ENCODE measurements around the gene ORAI1.

Gene ORAI1

DNA sequence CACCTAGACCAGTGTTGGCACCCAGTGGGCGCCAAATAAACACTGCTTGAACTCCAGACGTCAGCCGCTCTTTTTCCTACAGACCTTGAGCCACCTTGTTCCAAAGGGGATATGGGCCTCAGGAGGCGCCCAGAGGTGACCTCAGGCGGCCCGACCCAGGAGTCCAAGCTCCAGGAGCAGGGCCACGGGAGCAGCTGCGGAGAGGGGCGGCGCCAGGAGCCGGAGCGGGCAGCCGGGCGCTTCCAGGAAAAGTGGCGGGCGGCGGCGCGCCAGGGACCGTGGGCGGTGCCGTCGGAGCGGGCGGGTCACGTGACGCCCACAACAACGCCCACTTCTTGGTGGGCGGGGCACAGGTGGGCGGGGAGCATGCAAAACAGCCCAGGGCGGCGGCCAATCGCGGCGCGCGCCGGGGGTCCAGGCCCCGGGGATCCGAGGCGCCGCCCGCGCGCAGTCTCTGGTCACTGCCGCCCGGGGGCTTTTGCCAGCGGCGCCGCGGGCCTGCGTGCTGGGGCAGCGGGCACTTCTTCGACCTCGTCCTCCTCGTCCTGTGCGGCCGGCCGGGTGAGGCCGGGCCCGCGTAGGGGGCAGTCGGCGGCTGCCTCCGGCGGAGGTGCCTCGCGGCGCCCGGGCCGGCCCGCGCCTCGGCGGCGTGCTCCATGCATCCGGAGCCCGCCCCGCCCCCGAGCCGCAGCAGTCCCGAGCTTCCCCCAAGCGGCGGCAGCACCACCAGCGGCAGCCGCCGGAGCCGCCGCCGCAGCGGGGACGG lies at the start of gene ORAI1:
Gene ORAI1, plus strand, starts transcription at position 444 of the 766 bp plus-strand sequence.
- Histone ChIP-seq H3K27ac (ENCODE audit: low read length) (peak within 1 kb of the TSS; percentile 84), H3K27me3 (ENCODE audit: control insufficient read depth in 1 of 2, insufficient read depth in 2 of 2, low read length in 2 of 2) (no peaks in the 10 kb centered on the region), H3K4me1 (ENCODE audit: control insufficient read depth, insufficient read depth, low read length) (peaks cover 44% of the 10 kb centered on the region), H3K4me3 (ENCODE audit: low read length in 2 of 2) (peak within 1 kb of the TSS; percentile 84 to 91), H3K9me3 (ENCODE audit: control insufficient read depth in 2 of 2, low read length in 2 of 2) (no peaks in the 10 kb centered on the region), H3K36me3 (ENCODE audit: control insufficient read depth in 2 of 2, insufficient read depth in 2 of 2, low read length in 2 of 2) (peaks cover 0 to 3% of the 10 kb centered on the region in 2 donors), H3K9ac (ENCODE audit: low read length in 2 of 2) (peak within 1 kb of the TSS; percentile 76 to 78)

DNA sequence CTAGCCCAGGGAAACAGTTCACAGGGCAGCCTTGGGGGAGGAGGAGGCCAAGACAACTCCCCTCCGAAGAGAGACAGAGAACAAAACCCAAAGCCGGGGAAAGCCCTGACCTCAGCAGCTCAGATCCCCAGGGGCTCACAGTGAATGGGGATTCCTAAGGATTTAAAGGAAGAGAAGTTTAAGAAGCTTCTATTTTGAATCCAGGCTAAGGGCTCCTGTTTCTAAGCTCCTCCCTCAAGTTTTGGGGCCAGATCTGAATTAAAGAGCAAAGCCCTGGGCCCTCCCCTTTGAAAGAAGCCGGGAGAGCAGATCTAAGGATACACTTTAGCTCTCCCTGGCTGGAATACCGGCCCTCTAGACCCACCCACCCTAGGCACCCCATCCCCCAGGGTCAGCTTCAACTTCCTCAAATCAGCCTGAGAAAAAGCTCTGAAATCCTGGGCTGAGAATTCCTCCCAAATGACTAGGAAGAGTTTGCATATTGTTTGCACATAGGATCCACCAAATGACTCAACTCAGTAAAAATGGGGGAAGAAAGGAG lies 49.4 kb upstream of the ORAI1 start:
- peak overlapping the region in 1 of 2 donors; percentile 39 for H3K9ac ChIP-seq (ENCODE audit: low read length in 2 of 2)
- H3K27ac ChIP-seq (ENCODE audit: low read length): peak overlapping the region; percentile 41
- H3K4me3 ChIP-seq (ENCODE audit: low read length in 2 of 2): no peak overlapping the region
- peaks cover 9 to 14% of the 10 kb centered on the region in 2 donors for H3K36me3 ChIP-seq (ENCODE audit: control insufficient read depth in 2 of 2, insufficient read depth in 2 of 2, low read length in 2 of 2)
- H3K9me3 ChIP-seq (ENCODE audit: control insufficient read depth in 2 of 2, low read length in 2 of 2): no peaks in the 10 kb centered on the region
- peaks cover 33% of the 10 kb centered on the region for H3K4me1 ChIP-seq (ENCODE audit: control insufficient read depth, insufficient read depth, low read length)
- H3K27me3 ChIP-seq (ENCODE audit: control insufficient read depth in 1 of 2, insufficient read depth in 2 of 2, low read length in 2 of 2): no peaks in the 10 kb centered on the region

DNA sequence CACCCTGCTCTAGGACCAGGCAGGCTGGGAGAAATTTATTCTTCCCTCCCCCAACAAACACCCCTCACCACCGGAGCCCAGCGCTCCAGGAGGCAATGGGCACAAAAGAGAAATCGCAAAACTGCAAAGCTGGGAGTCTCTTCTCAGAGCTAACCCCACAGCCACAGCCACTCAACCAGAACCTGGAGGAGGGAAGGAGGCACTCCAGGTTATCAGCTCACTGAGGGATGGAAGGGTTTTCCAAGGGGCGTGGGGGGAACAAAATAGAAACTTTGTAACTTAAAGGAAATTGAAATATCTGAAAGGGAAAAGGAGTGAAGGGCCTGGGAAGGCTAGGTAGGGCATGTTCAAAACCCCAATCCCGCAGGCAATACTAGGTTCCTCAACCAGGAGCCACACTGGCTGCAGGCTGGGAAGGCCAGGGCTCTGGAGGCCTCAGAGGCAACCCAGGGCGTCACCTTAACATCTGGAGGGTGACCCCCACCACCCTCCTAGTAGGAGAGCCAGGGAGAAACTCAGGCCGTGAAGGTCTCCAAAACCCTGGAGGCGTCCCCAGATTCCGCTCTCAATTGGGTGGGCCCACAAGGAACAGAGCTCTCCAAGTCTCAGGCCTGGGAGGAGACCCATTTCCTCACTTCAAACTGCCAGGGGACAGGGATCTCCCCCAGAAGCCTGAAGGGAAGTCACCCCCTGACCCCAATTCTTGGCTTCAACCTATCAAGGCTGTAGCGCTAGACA lies 48.7 kb upstream of the ORAI1 start:
- peaks cover 9 to 14% of the 10 kb centered on the region in 2 donors for H3K36me3 ChIP-seq (ENCODE audit: control insufficient read depth in 2 of 2, insufficient read depth in 2 of 2, low read length in 2 of 2)
- H3K4me1 ChIP-seq (ENCODE audit: control insufficient read depth, insufficient read depth, low read length): peaks cover 39% of the 10 kb centered on the region
- no peaks in the 10 kb centered on the region for H3K9me3 ChIP-seq (ENCODE audit: control insufficient read depth in 2 of 2, low read length in 2 of 2)
- peak overlapping the region; percentile 64 for H3K27ac ChIP-seq (ENCODE audit: low read length)
- H3K9ac ChIP-seq (ENCODE audit: low read length in 2 of 2): peak overlapping the region; percentile 32 to 58
- H3K4me3 ChIP-seq (ENCODE audit: low read length in 2 of 2): peak overlapping the region; percentile 75 to 82
- H3K27me3 ChIP-seq (ENCODE audit: control insufficient read depth in 1 of 2, insufficient read depth in 2 of 2, low read length in 2 of 2): no peaks in the 10 kb centered on the region

DNA sequence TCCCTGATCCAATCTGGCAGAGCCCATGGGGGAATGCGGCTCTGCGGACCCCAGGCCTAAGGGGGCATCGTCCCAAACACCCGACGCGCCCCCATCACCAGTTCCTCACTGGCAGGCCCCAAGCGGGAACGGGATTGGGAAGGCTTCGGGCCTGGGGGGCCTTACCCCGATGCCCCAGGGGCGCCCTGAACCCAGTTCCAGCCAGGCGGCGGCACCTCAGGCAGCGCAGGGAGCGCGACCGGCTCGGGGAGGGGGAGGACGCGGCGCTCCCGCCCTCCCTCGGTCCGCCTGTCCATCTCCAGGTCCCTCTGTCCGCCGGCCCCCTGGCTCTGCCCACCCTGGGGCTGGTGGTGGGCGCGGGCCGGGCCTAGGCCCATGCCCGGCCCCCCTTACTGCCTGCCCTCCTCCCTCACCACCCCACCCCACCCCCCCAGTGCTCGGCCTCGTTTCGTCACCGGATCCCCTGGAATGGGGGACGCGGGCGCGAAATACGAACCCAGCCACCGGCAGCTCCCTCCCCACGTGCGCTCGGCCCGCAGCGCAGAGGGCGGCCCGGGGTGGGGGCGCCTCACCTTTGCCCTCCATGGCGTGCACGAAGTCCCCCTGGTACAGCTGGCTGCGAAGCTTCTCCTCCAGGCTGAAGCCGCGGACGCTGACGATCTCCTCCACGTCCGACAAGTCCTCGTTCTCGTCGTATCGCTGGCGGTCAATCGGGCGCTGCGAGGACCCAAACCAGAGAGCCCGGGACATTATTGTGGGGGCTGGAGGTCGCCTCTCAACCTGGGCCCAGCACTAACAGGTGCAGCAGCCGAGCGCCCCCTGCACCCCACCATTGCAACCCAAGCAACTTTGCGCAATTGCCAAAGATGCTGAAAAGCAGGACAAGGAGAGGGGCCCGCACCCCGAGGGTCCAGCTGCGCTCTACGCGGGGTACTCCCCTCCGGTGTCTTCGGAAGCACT lies 47.8 kb upstream of the ORAI1 start:
- Histone ChIP-seq H3K36me3 (ENCODE audit: control insufficient read depth in 2 of 2, insufficient read depth in 2 of 2, low read length in 2 of 2) (peaks cover 9 to 14% of the 10 kb centered on the region in 2 donors), H3K27ac (ENCODE audit: low read length) (peak overlapping the region; percentile 64), H3K9me3 (ENCODE audit: control insufficient read depth in 2 of 2, low read length in 2 of 2) (no peaks in the 10 kb centered on the region), H3K27me3 (ENCODE audit: control insufficient read depth in 1 of 2, insufficient read depth in 2 of 2, low read length in 2 of 2) (no peaks in the 10 kb centered on the region), H3K9ac (ENCODE audit: low read length in 2 of 2) (peak overlapping the region; percentile 58 to 64), H3K4me3 (ENCODE audit: low read length in 2 of 2) (peak overlapping the region; percentile 75 to 82), H3K4me1 (ENCODE audit: control insufficient read depth, insufficient read depth, low read length) (peaks cover 44% of the 10 kb centered on the region)

DNA sequence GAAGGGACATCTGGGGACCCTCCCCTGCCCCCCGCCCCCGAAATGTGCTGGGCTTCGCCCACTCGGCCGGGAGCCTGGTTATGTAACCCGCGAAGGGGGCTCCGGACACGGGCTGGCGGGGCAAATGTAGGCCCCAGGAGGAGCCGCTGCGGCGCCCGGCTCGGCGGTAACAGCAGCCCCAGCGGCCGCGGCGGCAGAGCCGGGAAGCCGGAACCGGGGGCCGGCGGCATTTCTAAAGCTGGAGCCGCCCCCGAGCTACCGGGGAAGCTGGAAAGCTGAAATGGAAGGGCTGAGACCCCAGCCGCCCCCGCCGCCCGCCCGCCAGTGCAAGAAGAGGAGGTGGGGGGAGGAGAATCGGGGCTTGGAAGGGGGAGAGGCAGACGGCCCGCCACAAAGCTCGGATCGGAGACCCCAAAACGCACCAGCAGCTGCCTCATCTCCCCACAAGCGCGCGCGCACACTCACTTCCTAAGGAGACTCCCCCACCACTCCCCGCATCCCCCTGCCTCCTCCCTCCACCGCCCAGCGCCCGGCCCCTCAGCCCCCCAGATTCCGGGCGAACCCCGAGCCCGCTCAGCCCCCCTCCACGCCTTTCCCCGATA lies 47.0 kb upstream of the ORAI1 start:
- H3K9me3 ChIP-seq (ENCODE audit: control insufficient read depth in 2 of 2, low read length in 2 of 2): no peaks in the 10 kb centered on the region
- H3K4me3 ChIP-seq (ENCODE audit: low read length in 2 of 2): peak overlapping the region; percentile 75 to 82
- peaks cover 44% of the 10 kb centered on the region for H3K4me1 ChIP-seq (ENCODE audit: control insufficient read depth, insufficient read depth, low read length)
- H3K36me3 ChIP-seq (ENCODE audit: control insufficient read depth in 2 of 2, insufficient read depth in 2 of 2, low read length in 2 of 2): peaks cover 5 to 9% of the 10 kb centered on the region in 2 donors
- H3K9ac ChIP-seq (ENCODE audit: low read length in 2 of 2): peak overlapping the region; percentile 36 to 64
- H3K27me3 ChIP-seq (ENCODE audit: control insufficient read depth in 1 of 2, insufficient read depth in 2 of 2, low read length in 2 of 2): no peaks in the 10 kb centered on the region
- peak overlapping the region; percentile 24 for H3K27ac ChIP-seq (ENCODE audit: low read length)

DNA sequence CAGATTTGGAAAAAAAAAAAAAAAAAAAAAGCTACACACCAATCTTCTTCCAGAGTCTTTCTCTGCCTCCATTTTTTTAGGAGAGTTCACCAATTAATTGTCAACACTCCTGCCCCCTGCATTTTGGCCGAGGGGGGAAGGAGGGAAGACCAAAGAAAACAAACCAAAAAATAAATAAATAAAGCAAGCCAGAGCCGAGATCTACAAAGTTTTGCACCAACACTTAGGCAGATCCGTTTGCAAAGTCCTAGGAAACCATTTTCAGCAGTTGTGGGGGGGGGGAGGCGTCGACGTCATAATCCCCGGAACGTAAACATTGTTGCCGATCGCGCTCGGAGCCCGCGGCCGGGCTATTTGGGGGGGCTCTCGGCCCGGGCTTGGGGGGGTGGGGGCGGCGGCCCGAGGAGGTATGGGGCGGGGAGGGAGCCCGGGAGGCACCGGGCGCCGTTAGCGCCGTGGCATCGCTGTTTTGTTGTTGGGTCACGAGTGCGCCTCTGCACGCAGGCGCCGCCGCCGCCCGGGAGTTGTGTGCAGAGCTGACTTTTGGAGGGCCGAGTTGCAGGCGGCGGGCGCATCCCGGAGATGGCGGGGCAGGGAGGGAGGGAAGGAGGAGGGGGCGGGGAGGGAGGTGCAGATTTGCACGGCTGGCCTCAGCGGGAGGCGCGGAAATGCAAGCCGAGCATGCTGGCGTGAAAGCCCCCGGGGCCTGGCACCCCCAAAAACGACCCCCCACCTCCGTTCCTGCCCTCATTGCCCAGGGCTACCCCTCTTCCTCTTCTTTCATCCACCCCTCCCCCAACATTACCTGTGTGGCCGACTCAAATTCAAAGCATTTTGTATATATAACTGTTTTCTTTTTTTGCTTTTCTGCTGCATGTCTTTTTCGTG lies 46.1 kb upstream of the ORAI1 start:
- H3K27me3 ChIP-seq (ENCODE audit: control insufficient read depth in 1 of 2, insufficient read depth in 2 of 2, low read length in 2 of 2): no peaks in the 10 kb centered on the region
- H3K9me3 ChIP-seq (ENCODE audit: control insufficient read depth in 2 of 2, low read length in 2 of 2): no peaks in the 10 kb centered on the region
- peak overlapping the region; percentile 66 for H3K9ac ChIP-seq (ENCODE audit: low read length in 2 of 2)
- peak overlapping the region; percentile 77 for H3K27ac ChIP-seq (ENCODE audit: low read length)
- H3K4me1 ChIP-seq (ENCODE audit: control insufficient read depth, insufficient read depth, low read length): peaks cover 44% of the 10 kb centered on the region
- peak overlapping the region; percentile 75 to 82 for H3K4me3 ChIP-seq (ENCODE audit: low read length in 2 of 2)
- H3K36me3 ChIP-seq (ENCODE audit: control insufficient read depth in 2 of 2, insufficient read depth in 2 of 2, low read length in 2 of 2): peaks cover 0 to under 1% of the 10 kb centered on the region in 2 donors

DNA sequence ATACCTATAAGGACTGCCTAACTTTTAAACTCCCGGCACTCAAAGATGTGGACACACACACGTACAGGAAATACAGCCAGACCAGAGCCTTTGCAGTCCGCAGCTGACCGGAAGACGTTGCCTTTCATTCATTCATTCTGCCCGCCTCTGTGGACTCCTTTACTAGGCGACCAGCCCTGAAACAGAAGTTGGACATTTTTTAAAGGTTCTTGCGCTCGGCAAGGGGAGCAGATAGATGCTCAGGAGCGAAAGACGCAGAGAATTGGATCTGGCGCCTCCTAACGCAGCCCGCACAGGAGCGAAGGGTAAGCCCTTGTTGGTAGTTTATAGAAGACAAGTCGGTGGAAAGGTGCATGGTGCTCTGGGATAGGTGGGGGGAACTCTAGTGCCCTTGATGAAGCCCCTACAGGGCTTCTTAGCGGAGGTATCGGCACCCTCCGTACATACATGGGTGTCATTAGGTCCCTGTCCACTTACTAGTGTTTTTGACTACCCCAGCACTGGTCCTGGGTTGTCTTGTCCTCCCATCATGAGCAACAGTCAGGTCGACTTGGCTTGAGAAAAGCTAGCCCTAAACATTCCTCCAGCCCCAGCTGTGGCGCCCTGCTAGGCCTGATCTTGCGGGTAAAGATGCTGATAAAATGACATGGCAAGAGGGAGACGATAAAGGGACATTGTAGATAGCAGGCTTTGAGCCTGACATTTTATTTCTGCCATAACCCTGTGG lies 45.2 kb upstream of the ORAI1 start, which contains the start of gene KDM2B:
Gene KDM2B, minus strand, starts transcription at position 65 of the 727 bp plus-strand sequence. CDS start 112 bp downstream, outside the sequence.
- Histone ChIP-seq H3K36me3 (ENCODE audit: control insufficient read depth in 2 of 2, insufficient read depth in 2 of 2, low read length in 2 of 2) (no peaks in the 10 kb centered on the region), H3K4me1 (ENCODE audit: control insufficient read depth, insufficient read depth, low read length) (peaks cover 44% of the 10 kb centered on the region), H3K9me3 (ENCODE audit: control insufficient read depth in 2 of 2, low read length in 2 of 2) (no peaks in the 10 kb centered on the region), H3K4me3 (ENCODE audit: low read length in 2 of 2) (peak within 1 kb of the TSS; percentile 75 to 82), H3K9ac (ENCODE audit: low read length in 2 of 2) (peak within 1 kb of the TSS; percentile 66 to 69), H3K27ac (ENCODE audit: low read length) (peak within 1 kb of the TSS; percentile 77), H3K27me3 (ENCODE audit: control insufficient read depth in 1 of 2, insufficient read depth in 2 of 2, low read length in 2 of 2) (no peaks in the 10 kb centered on the region)

DNA sequence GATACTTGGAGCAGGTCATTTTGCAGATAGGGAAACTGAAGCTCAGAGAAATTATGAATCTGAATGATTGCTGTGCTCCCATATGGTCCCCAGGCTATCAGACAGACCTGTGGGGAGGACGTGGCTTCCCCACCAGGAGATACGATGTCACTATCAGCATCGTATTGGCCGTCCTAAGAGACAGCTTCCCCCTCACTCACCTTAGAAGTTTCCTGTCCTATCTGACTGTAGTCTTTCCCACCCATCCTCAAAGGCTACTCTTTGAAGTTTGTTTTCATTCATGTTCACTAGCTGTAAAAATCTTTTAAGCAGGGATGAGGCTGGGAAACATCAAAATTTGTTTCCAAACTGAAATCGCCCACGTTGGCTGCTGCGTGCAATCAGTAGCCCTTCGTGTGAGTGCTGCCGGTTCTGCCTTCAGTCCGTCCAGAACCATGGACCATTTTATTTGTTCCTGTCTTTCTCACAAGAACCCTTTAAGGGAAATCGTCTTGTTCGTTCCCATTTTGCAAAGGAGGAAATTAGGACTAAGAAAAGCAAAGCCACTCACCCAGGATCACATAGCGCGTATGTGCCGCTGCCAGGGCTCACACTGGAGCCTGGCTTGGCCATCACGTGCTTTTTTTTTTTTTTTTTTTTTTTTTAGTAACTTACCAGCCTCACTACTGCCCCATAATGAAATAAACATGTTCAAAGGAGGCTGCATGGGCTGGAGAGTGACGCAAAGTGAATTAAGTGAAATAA lies 44.5 kb upstream of the ORAI1 start:
- peaks cover 42% of the 10 kb centered on the region for H3K4me1 ChIP-seq (ENCODE audit: control insufficient read depth, insufficient read depth, low read length)
- H3K27me3 ChIP-seq (ENCODE audit: control insufficient read depth in 1 of 2, insufficient read depth in 2 of 2, low read length in 2 of 2): no peaks in the 10 kb centered on the region
- H3K9ac ChIP-seq (ENCODE audit: low read length in 2 of 2): peak overlapping the region; percentile 66 to 69
- no peaks in the 10 kb centered on the region for H3K9me3 ChIP-seq (ENCODE audit: control insufficient read depth in 2 of 2, low read length in 2 of 2)
- no peaks in the 10 kb centered on the region for H3K36me3 ChIP-seq (ENCODE audit: control insufficient read depth in 2 of 2, insufficient read depth in 2 of 2, low read length in 2 of 2)
- H3K4me3 ChIP-seq (ENCODE audit: low read length in 2 of 2): peak overlapping the region; percentile 75 to 82
- H3K27ac ChIP-seq (ENCODE audit: low read length): peak overlapping the region; percentile 77
